B cell (primary cell): ENCODE results near the gene RGP1. TPM values are rescaled to one million over a fixed set of nuclear protein-coding genes. Genes with fewer than 3 reads are reported as not detected.

Experiments used
- ATAC-seq: fragments of 200-7000 bp; cut with Tn5 transposase; one replicate; pipeline ENCODE4 v1.10.0; 2021; ENCODE audit warnings: low read depth, mild to moderate bottlenecking, moderate number of reproducible peaks, moderate library complexity
- CTCF ChIA-PET: fragments of 350-600 bp; sonication (Branson Sonifier 250); formaldehyde crosslinking; loops from one replicate; lab custom pipeline; 2021; ENCODE audit warnings: antibody characterized with exemption, inconsistent platforms; lab: Charles Lee
- POLR2A ChIA-PET: fragments of 350-600 bp; sonication (Branson Sonifier 250); formaldehyde crosslinking; loops from one replicate; lab custom pipeline; 2021; ENCODE audit warnings: antibody characterized with exemption; lab: Charles Lee
- DNase-seq: peaks from one replicate; pipeline ENCODE4 v3.0.0; 2013
- H2AFZ ChIP-seq: 2 replicates; pipeline ENCODE4 v1.6.1; 2012; ENCODE audit warnings: mild to moderate bottlenecking, low read depth, low read length; ENCODE audit not compliant: insufficient read depth, poor library complexity, severe bottlenecking
- H3K27ac ChIP-seq, 2 donors: 1 replicate in 1 of 2; 2 replicates in 1 of 2; pipeline ENCODE4 v1.5.1; 2012 to 2013; ENCODE audit warnings: low read length in 2 of 2, mild to moderate bottlenecking in 2 of 2, moderate library complexity in 1 of 2
- H3K27me3 ChIP-seq, 4 experiments: fragments of 200-600 bp in 1 of 4; sonication (generic) in 1 of 4; replicated peaks in 1 of 4; 1 replicate in 2 of 4; 2 replicates in 2 of 4; pipeline versions ENCODE4 v1.6.1 to v1.7.0; 2013 to 2016; ENCODE audit warnings: low read length in 3 of 4, mild to moderate bottlenecking in 2 of 4, mixed read lengths in 1 of 4, moderate library complexity in 1 of 4; ENCODE audit not compliant: insufficient read depth in 4 of 4, control insufficient read depth in 3 of 4; ENCODE audit errors: control extremely low read depth in 1 of 4
- H3K36me3 ChIP-seq, 2 experiments: replicated peaks in 1 of 2; 1 replicate in 1 of 2; 2 replicates in 1 of 2; pipeline versions ENCODE4 v1.6.1 to v1.7.1; 2013; ENCODE audit warnings: low read length in 1 of 2; ENCODE audit not compliant: insufficient read depth in 2 of 2, control insufficient read depth in 1 of 2; ENCODE audit errors: control extremely low read depth in 1 of 2, extremely low read depth in 1 of 2
- H3K4me1 ChIP-seq, 2 donors: fragments of 200-600 bp in 1 of 2; sonication (generic) in 1 of 2; 1 replicate in 1 of 2; 2 replicates in 1 of 2; pipeline versions ENCODE4 v1.5.1 to v1.6.1; 2013 to 2017; ENCODE audit warnings: low read length in 2 of 2; ENCODE audit not compliant: control insufficient read depth in 2 of 2, insufficient read depth in 2 of 2
- H3K4me2 ChIP-seq: replicated peaks from 2 replicates; pipeline ENCODE3; 2012; ENCODE audit warnings: mild to moderate bottlenecking, low read depth, low read length; ENCODE audit not compliant: poor library complexity, severe bottlenecking
- H3K4me3 ChIP-seq, 5 experiments: fragments of 200-600 bp in 1 of 5; sonication (generic) in 1 of 5; 1 replicate in 3 of 5; 2 replicates in 2 of 5; pipeline versions ENCODE4 v1.5.1 to v1.7.0; 2011 to 2016; ENCODE audit warnings: low read length in 4 of 5, mild to moderate bottlenecking in 4 of 5, low read depth in 2 of 5, control low read depth in 1 of 5, moderate library complexity in 1 of 5; ENCODE audit not compliant: insufficient read depth in 1 of 5; ENCODE audit errors: control extremely low read depth in 1 of 5, extremely low read depth in 1 of 5
- H3K79me2 ChIP-seq: fragments of 200-600 bp; sonication (generic); one replicate; pipeline ENCODE4 v1.6.0; 2016; ENCODE audit warnings: low read length; ENCODE audit not compliant: control insufficient read depth, insufficient read depth
- H3K9ac ChIP-seq: fragments of 200-600 bp; sonication (generic); 2 replicates; pipeline ENCODE4 v1.6.1; 2017; ENCODE audit warnings: mild to moderate bottlenecking, low read length, moderate library complexity
- H3K9me3 ChIP-seq, 3 donors: one replicate each; pipeline versions ENCODE4 v1.6.1 to v1.7.1; 2013; ENCODE audit warnings: low read length in 2 of 3; ENCODE audit not compliant: control insufficient read depth in 2 of 3, insufficient read depth in 1 of 3; ENCODE audit errors: control extremely low read depth in 1 of 3
- H4K20me1 ChIP-seq: 2 replicates; pipeline ENCODE4 v1.6.0; 2012; ENCODE audit warnings: mild to moderate bottlenecking, low read length; ENCODE audit not compliant: insufficient read depth, control insufficient read depth, poor library complexity, severe bottlenecking
- H3K27ac Mint-ChIP-seq: one replicate; pipeline ENCODE4 v1.8.0; 2021; ENCODE audit warnings: mixed read lengths
- H3K27me3 Mint-ChIP-seq: one replicate; pipeline ENCODE4 v1.8.0; 2021; ENCODE audit warnings: mixed read lengths
- H3K4me1 Mint-ChIP-seq: one replicate; pipeline ENCODE4 v1.8.0; 2021; ENCODE audit warnings: mixed read lengths
- H3K4me3 Mint-ChIP-seq: one replicate; pipeline ENCODE4 v1.8.0; 2021; ENCODE audit warnings: mixed read lengths
- H3K9me3 Mint-ChIP-seq: one replicate; pipeline ENCODE4 v1.8.0; 2022; ENCODE audit warnings: mixed read lengths; ENCODE audit not compliant: insufficient read depth
- EZH2 ChIP-seq: IDR thresholded peaks from 2 replicates; pipeline ENCODE4 v1.6.1; 2012; ENCODE audit warnings: borderline replicate concordance, low read depth, mild to moderate bottlenecking, moderate library complexity, low read length; ENCODE audit not compliant: insufficient read depth, poor library complexity, severe bottlenecking
- WGBS: methylation state at CpG from one replicate; pipeline ENCODE4 v1.1.5; 2013; ENCODE audit warnings: missing lambda C conversion rate; ENCODE audit not compliant: insufficient coverage; 5-methylcytosine and 5-hydroxymethylcytosine counted together
- intact Hi-C: fragments of 100-400 bp; cut with micrococcal nuclease; formaldehyde crosslinking; loops from one replicate; pipeline ENCODE4 v1.10.0; 2022
- polyA plus RNA-seq: library from polyadenylated mRNA; depleted of rRNA; stranded (reverse); fragments of >200 nt; gene quantifications from 2 replicates; pipeline ENCODE4 v1.2.3, GENCODE V29; 2012
- total RNA-seq, 2 donors: library from RNA; stranded (reverse); fragments of 120-200 nt in 1 of 2; gene quantifications; 1 replicate in 1 of 2; 2 replicates in 1 of 2; pipeline versions ENCODE4 v1.2.3 to v1.2.4, GENCODE V29; 2013 to 2022
- TF ChIP-seq, protein P1 (sequence below): fragments of 200-600 bp; IDR thresholded peaks from one replicate; pipeline ENCODE4 v1.8.0; 2022; ENCODE audit warnings: antibody characterized with exemption, mild to moderate bottlenecking

RGP1 gene
- total and polyA plus RNA-seq, 2 donors (not counting 1 experiment from before 2014, with no cell fraction given): 17.6 to 42.3 TPM

DNA sequence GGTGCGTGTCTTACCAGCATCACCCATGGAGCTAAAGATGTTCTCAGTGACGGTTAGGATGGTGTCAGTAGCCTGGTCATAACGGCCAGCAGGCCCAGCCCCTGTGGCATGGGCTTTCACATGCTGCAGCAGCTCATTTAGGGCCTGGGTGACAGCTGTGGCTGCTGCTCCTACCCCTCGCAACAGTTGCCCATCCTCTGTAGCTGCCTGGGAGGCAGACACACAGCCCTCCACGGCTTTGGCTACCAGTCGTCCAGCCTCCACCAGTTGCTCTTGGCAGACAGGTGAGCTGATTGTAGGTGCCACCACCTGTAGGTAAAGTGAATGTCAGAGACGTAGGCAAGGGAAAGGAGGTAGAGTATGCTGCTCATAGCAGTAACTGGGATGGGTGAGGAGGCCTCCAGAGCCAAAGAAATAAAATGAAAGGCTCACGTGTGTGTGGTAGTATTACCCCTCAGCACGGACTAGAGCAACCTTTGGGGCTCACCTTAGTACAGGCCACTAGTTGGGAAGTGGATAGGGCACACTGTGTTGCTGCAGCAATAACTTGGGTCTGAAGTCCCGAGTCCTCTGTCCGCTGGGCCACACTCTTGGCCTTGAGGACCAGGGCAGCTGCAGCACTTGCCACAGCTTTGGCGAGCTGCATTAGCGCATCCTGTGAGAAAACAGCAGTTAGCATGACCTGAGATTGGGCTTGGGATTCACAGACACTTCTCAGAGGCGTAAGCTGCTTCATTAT lies 31.8 kb upstream of the RGP1 start:
- H3K9me3 Mint-ChIP-seq: no peaks in the 10 kb centered on the region
- Histone ChIP-seq H4K20me1 (peaks cover 36% of the 10 kb centered on the region), H3K27me3 (no peaks in the 10 kb centered on the region), H2AFZ (no peak overlapping the region), H3K4me1 (peaks cover 16 to 24% of the 10 kb centered on the region in 2 donors), H3K27ac (no peak overlapping the region), H3K9ac (no peak overlapping the region), H3K4me2 (no peak overlapping the region), H3K36me3 (peaks cover 15 to 96% of the 10 kb centered on the region in 2 experiments), H3K79me2 (peaks cover 33% of the 10 kb centered on the region), H3K9me3 (no peaks in the 10 kb centered on the region), H3K4me3 (no peak overlapping the region)
- POLR2A ChIA-PET: interaction anchor here (3.5 kb wide), 1 partner anchor 14 kb away, joined by 21 read pairs; the partner anchor contains the start of genes CREB3 and TLN1
- 98% methylated on average over 13 of the region's 14 CpGs for WGBS
- H3K4me3 Mint-ChIP-seq: no peak overlapping the region
- no peak for ATAC-seq
- H3K27ac Mint-ChIP-seq: peak overlapping the region; percentile 53
- intact Hi-C loops: no loop called here
- H3K27me3 Mint-ChIP-seq: no peaks in the 10 kb centered on the region
- DNase-seq: no peak
- CTCF ChIA-PET: interaction anchor here (1.1 to 20.4 kb wide), 11 partner anchors 14 to 109 kb away, joined by 3 to 195 read pairs (median 4); partner anchors contain the start of genes CCDC107, RMRP and TPM2
- H3K4me1 Mint-ChIP-seq: peaks cover 26% of the 10 kb centered on the region
- TF ChIP-seq EZH2: no peak
- TF ChIP-seq, protein P1, sequence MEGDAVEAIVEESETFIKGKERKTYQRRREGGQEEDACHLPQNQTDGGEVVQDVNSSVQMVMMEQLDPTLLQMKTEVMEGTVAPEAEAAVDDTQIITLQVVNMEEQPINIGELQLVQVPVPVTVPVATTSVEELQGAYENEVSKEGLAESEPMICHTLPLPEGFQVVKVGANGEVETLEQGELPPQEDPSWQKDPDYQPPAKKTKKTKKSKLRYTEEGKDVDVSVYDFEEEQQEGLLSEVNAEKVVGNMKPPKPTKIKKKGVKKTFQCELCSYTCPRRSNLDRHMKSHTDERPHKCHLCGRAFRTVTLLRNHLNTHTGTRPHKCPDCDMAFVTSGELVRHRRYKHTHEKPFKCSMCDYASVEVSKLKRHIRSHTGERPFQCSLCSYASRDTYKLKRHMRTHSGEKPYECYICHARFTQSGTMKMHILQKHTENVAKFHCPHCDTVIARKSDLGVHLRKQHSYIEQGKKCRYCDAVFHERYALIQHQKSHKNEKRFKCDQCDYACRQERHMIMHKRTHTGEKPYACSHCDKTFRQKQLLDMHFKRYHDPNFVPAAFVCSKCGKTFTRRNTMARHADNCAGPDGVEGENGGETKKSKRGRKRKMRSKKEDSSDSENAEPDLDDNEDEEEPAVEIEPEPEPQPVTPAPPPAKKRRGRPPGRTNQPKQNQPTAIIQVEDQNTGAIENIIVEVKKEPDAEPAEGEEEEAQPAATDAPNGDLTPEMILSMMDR: no peak
